Subcutaneous preadipocyte (primary cell): Measurements from ENCODE around the gene LMOD1. TPM values are rescaled to one million over a fixed set of nuclear protein-coding genes. Genes with fewer than 3 reads are reported as not detected.

ENCODE experiments used
- small RNA-seq: library from RNA; depleted of rRNA; stranded (forward); fragments of <200 nt; gene quantifications from one replicate; pipeline ENCODE3, GENCODE V24; 2012
- total RNA-seq: library from RNA; depleted of rRNA; stranded (reverse); fragments of >200 nt; gene quantifications from 2 replicates; pipeline ENCODE4 v1.2.3, GENCODE V29; 2012

LMOD1 gene
- total RNA-seq, result 0.20 and 1.8 TPM in 2 replicates

DNA sequence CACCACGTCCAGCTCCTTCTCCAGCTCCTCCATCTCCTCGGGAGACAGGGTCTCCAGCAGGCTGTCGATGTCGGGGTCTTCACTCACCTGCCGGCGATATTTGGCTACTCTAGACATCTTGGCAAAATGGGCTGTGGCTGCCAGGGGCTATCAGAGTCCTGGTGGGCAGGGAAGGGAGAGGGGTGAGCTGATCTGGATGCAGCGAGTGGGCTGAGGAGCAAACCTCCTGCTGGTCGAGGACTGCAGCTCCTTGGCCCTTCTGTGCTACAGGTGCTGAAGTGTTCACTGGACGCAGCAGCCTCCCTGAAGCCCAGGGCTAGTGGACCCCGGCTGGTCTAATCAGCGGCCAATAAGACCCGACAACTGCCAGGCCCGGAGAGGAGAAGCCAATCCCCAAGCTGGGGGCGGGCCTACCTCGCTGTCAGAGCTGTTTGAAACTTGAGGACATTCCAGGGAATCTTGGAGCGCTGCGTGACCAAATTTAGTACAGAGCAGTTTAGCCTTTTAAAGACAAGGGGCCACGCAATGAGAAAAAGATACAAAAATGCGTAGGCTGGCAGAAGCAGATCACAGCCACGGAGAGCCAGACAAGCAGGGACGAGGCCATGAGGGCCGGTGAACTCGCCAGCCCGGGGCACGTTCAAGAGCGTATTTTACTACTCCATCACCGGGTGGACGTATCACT lies at the start of gene LMOD1:
TSS of gene LMOD1 (minus strand) at position 325 of the 685 bp plus-strand sequence. CDS start at position 117, 208 bp downstream.

DNA sequence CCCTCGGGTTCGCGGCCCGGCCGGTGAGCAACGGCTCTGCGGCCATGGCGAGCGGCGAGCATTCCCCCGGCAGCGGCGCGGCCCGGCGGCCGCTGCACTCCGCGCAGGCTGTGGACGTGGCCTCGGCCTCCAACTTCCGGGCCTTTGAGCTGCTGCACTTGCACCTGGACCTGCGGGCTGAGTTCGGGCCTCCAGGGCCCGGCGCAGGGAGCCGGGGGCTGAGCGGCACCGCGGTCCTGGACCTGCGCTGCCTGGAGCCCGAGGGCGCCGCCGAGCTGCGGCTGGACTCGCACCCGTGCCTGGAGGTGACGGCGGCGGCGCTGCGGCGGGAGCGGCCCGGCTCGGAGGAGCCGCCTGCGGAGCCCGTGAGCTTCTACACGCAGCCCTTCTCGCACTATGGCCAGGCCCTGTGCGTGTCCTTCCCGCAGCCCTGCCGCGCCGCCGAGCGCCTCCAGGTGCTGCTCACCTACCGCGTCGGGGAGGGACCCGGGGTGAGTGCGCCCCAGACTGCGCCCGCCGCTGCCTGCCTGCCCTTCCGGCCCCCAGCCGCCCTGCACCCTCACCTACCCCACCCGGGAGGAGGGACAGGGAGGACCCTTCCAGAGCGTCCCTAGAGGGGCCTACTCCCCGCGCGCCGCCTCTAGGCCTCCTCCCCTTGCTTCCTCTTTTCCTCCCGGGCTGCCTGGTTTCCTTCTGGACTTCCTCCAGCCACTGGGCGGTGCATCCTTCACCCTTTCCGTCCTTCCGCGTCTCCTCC lies 36.5 kb upstream of the LMOD1 start, which contains the start of gene RNPEP:
TSS of gene RNPEP (plus strand) at position 26 of the 757 bp plus-strand sequence. CDS start at position 45, 19 bp downstream.

DNA sequence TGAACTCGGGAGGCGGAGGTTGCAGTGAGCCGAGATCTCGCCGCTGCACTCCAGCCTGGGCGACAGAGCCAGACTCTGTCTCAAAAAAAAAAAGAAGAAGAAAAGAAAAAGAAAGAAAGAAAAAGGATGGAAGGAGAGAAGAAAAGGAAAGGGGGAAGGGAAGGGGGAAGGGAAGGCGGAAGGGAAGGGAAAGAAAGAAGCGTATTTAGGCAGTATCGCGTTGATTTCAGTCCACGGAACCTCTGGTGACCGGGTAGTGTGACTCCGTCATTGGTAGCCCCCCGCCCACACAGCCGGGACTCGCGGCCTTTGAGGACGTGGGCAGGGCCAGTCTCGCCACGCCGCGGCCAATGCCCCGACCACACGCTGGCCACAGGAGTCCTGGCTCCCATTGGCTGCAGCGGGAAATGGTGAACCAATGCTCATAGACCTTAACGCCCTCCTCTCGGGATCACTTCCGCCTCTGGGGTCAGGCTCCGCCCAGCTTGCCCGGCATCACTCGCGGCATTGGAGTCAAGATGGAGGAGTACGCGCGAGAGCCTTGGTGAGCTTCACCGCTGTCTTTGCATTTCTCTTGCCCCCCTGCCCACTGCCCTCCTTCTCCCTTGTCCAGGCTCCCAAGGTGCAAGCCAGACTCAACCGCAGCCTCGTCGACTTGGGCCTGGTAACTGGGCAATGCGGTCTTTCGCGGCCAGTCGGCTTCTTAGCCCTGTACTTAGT lies 8.8 kb upstream of the LMOD1 start, which contains the start of gene TIMM17A:
TSS of gene TIMM17A (plus strand) at position 495 of the 720 bp plus-strand sequence. CDS start at position 519, 24 bp downstream.

GRCh38 chr1:201888282-201889089 lies 57.9 kb downstream of the LMOD1 start, which contains the start of gene SHISA4:
SHISA4 (plus strand) TSS chr1:201888898; CDS start chr1:201888995, 97 bp downstream.

Small RNA genes within 50 kb of the gene (small RNA-seq; reads per million reads assigned to genes)
- gene MIR6739 (0.27 reads per million, percentile 5 among the genes with 10 or more reads in this experiment), gene RF00156 (1.4 reads per million, percentile 71 among the genes with 10 or more reads in this experiment)

Other genes with a start within 250 kb of the LMOD1 start
- gene IPO9, start 117.4 kb downstream of the LMOD1 start, total RNA-seq, result 19.8 and 25.8 TPM in 2 replicates
- gene SHISA4, start 57.6 kb downstream of the LMOD1 start, total RNA-seq, result 6.6 and 7.0 TPM in 2 replicates
- 40.8 and 46.7 TPM in 2 replicates for gene TIMM17A, start 9.0 kb upstream of the LMOD1 start, total RNA-seq
- gene RNPEP, start 36.1 kb upstream of the LMOD1 start, total RNA-seq, result 60.6 and 62.8 TPM in 2 replicates
- gene ELF3, start 64.0 kb upstream of the LMOD1 start, total RNA-seq, result 0.20 TPM in 1 of 2 replicates, not detected in the other
- gene GPR37L1, start 176.4 kb upstream of the LMOD1 start, total RNA-seq, result not detected in 2 replicates
- 12.9 and 17.0 TPM in 2 replicates for gene ARL8A, start 198.2 kb upstream of the LMOD1 start, total RNA-seq
- gene PTPN7, start 214.1 kb upstream of the LMOD1 start, total RNA-seq, result not detected in 2 replicates
- gene LGR6, start 247.3 kb upstream of the LMOD1 start, total RNA-seq, result not detected in 2 replicates